Naive B cell (primary cell): ENCODE data around the gene AFAP1L1. TPM values are rescaled to one million over a fixed set of nuclear protein-coding genes. Genes with fewer than 3 reads are reported as not detected.
A peak's percentile ranks its signal among the peaks of the same experiment; 100 is the strongest.

Source experiments
- ATAC-seq, 2 donors: fragments of 150-1000 bp; cut with Tn5 transposase; 2 replicates each; pipeline ENCODE4 v1.10.0; 2021; ENCODE audit warnings: low read depth in 2 of 2, mild to moderate bottlenecking in 2 of 2, moderate library complexity in 2 of 2
- DNase-seq: peaks from one replicate; pipeline ENCODE4 v3.0.0; 2022
- H3K27ac Mint-ChIP-seq, 6 donors: one replicate each; pipeline ENCODE4 v1.8.0; 2020 to 2022; ENCODE audit warnings: mild to moderate bottlenecking in 6 of 6, mixed read lengths in 6 of 6, moderate library complexity in 5 of 6, inconsistent platforms in 2 of 6
- H3K27me3 Mint-ChIP-seq, 3 donors: one replicate each; pipeline ENCODE4 v1.8.0; 2021 to 2022; ENCODE audit warnings: mixed read lengths in 3 of 3, mild to moderate bottlenecking in 1 of 3
- H3K36me3 Mint-ChIP-seq, 2 donors: one replicate each; pipeline ENCODE4 v1.8.0; 2020 to 2022; ENCODE audit warnings: mixed read lengths in 2 of 2, inconsistent platforms in 1 of 2, mild to moderate bottlenecking in 1 of 2
- H3K4me1 Mint-ChIP-seq, 3 donors: one replicate each; pipeline ENCODE4 v1.8.0; 2020 to 2022; ENCODE audit warnings: mixed read lengths in 3 of 3, inconsistent platforms in 1 of 3, mild to moderate bottlenecking in 1 of 3, moderate library complexity in 1 of 3
- H3K4me3 Mint-ChIP-seq, 8 donors: one replicate each; pipeline ENCODE4 v1.8.0; 2020 to 2022; ENCODE audit warnings: mild to moderate bottlenecking in 8 of 8, mixed read lengths in 8 of 8, moderate library complexity in 8 of 8, inconsistent platforms in 2 of 8
- H3K9me3 Mint-ChIP-seq, 7 donors: one replicate each; pipeline ENCODE4 v1.8.0; 2020 to 2022; ENCODE audit warnings: mixed read lengths in 7 of 7, mild to moderate bottlenecking in 5 of 7, inconsistent platforms in 2 of 7, moderate library complexity in 1 of 7
- polyA plus RNA-seq, 6 donors: library from polyadenylated mRNA; unstranded; fragments of 300-500 nt; fragmentation: Illumina TruSeq; gene quantifications; one replicate each; pipeline ENCODE4 v1.2.3, GENCODE V29; 2021; ENCODE audit warnings: low read depth in 6 of 6

Gene AFAP1L1
- polyA plus RNA-seq, 6 donors from 2014 or later = 0.27 to 0.31 TPM; not detected in 4

- Mint-ChIP-seq H3K36me3 (no peaks in the 10 kb centered on the region), H3K4me1 (peaks cover 0 to 3% (median 0%) of the 10 kb centered on the region in 3 donors), H3K9me3 (peaks cover 0 to 9% (median 2%) of the 10 kb centered on the region in 7 donors), H3K27me3 (peaks cover 23 to 37% (median 32%) of the 10 kb centered on the region in 3 donors), H3K4me3 (no peak overlapping the region), H3K27ac (no peak overlapping the region)
- ATAC-seq (no peak), DNase-seq (no peak)
Observed at GRCh38 chr5:149246906-149247305, 24.8 kb upstream of the AFAP1L1 start.

GRCh38 chr5:149247726-149248125 is 23.9 kb upstream of the AFAP1L1 start:
- no peaks in the 10 kb centered on the region for H3K4me1 Mint-ChIP-seq
- peaks cover 17 to 37% (median 32%) of the 10 kb centered on the region in 3 donors for H3K27me3 Mint-ChIP-seq
- H3K27ac Mint-ChIP-seq = no peak overlapping the region

GRCh38 chr5:149251546-149251945 is 20.1 kb upstream of the AFAP1L1 start:
- Mint-ChIP-seq H3K4me1 (no peaks in the 10 kb centered on the region), H3K4me3 (no peak overlapping the region), H3K9me3 (peaks cover 0 to 9% (median 3%) of the 10 kb centered on the region in 7 donors), H3K36me3 (peaks cover 9 to 11% of the 10 kb centered on the region in 2 donors), H3K27ac (peak overlapping the region in 1 of 6 donors; percentile 24), H3K27me3 (peaks cover 31 to 48% (median 40%) of the 10 kb centered on the region in 3 donors)
- DNase-seq (no peak), ATAC-seq (no peak)

More at GRCh38 chr5:149247726-149248125, 23.9 kb upstream of the AFAP1L1 start:
- no peak for ATAC-seq
- no peaks in the 10 kb centered on the region for H3K36me3 Mint-ChIP-seq
- DNase-seq = no peak
- no peak overlapping the region for H3K4me3 Mint-ChIP-seq
- H3K9me3 Mint-ChIP-seq = peaks cover 0 to 9% (median 2%) of the 10 kb centered on the region in 7 donors

GRCh38 chr5:149254506-149254905 is 17.2 kb upstream of the AFAP1L1 start:
- Mint-ChIP-seq H3K36me3 (peaks cover 9 to 11% of the 10 kb centered on the region in 2 donors), H3K4me1 (no peaks in the 10 kb centered on the region), H3K4me3 (no peak overlapping the region), H3K27ac (no peak overlapping the region), H3K27me3 (peaks cover 33 to 43% (median 35%) of the 10 kb centered on the region in 3 donors), H3K9me3 (peaks cover 0 to 7% (median 0%) of the 10 kb centered on the region in 7 donors)
- ATAC-seq (no peak), DNase-seq (no peak)

GRCh38 chr5:149256451-149256850 is 15.2 kb upstream of the AFAP1L1 start:
- no peaks in the 10 kb centered on the region for H3K4me1 Mint-ChIP-seq
- H3K27me3 Mint-ChIP-seq = peaks cover 33 to 54% (median 41%) of the 10 kb centered on the region in 3 donors
- DNase-seq (no peak), ATAC-seq (no peak)
- H3K27ac Mint-ChIP-seq = no peak overlapping the region
- peaks cover 9 to 11% of the 10 kb centered on the region in 2 donors for H3K36me3 Mint-ChIP-seq
- no peak overlapping the region for H3K4me3 Mint-ChIP-seq
- H3K9me3 Mint-ChIP-seq = peaks cover 0 to 7% (median 0%) of the 10 kb centered on the region in 7 donors

GRCh38 chr5:149257131-149257530 is 14.5 kb upstream of the AFAP1L1 start:
- no peak overlapping the region for H3K27ac Mint-ChIP-seq
- ATAC-seq = no peak

GRCh38 chr5:149257889-149258705 is 13.6 kb upstream of the AFAP1L1 start:
- H3K36me3 Mint-ChIP-seq = peaks cover 7 to 11% of the 10 kb centered on the region in 2 donors
- ATAC-seq (no peak), DNase-seq (no peak)

More at GRCh38 chr5:149257131-149257530, 14.5 kb upstream of the AFAP1L1 start:
- Mint-ChIP-seq H3K4me1 (no peaks in the 10 kb centered on the region), H3K9me3 (peaks cover 0 to 7% (median 0%) of the 10 kb centered on the region in 7 donors), H3K36me3 (peaks cover 9 to 11% of the 10 kb centered on the region in 2 donors), H3K4me3 (no peak overlapping the region), H3K27me3 (peaks cover 33 to 60% (median 47%) of the 10 kb centered on the region in 3 donors)
- DNase-seq = no peak

GRCh38 chr5:149260761-149261160 is 10.9 kb upstream of the AFAP1L1 start:
- no peaks in the 10 kb centered on the region for H3K9me3 Mint-ChIP-seq
- ATAC-seq (no peak), DNase-seq (no peak)
- no peaks in the 10 kb centered on the region for H3K36me3 Mint-ChIP-seq
- no peak overlapping the region for H3K27ac Mint-ChIP-seq
- H3K4me1 Mint-ChIP-seq = peaks cover 0 to 5% (median 0%) of the 10 kb centered on the region in 3 donors
- H3K4me3 Mint-ChIP-seq = no peak overlapping the region
- H3K27me3 Mint-ChIP-seq = peaks cover 28 to 49% (median 29%) of the 10 kb centered on the region in 3 donors

More at GRCh38 chr5:149257889-149258705, 13.6 kb upstream of the AFAP1L1 start:
- peaks cover 33 to 64% (median 47%) of the 10 kb centered on the region in 3 donors for H3K27me3 Mint-ChIP-seq
- no peak overlapping the region for H3K4me3 Mint-ChIP-seq
- H3K27ac Mint-ChIP-seq = peak overlapping the region in 1 of 6 donors; percentile 34
- peaks cover 0 to 5% (median 0%) of the 10 kb centered on the region in 7 donors for H3K9me3 Mint-ChIP-seq
- no peaks in the 10 kb centered on the region for H3K4me1 Mint-ChIP-seq

GRCh38 chr5:149261246-149261645 is 10.4 kb upstream of the AFAP1L1 start:
- no peaks in the 10 kb centered on the region for H3K9me3 Mint-ChIP-seq
- peak overlapping the region in 1 of 6 donors; percentile 59 for H3K27ac Mint-ChIP-seq
- ATAC-seq = no peak
- H3K36me3 Mint-ChIP-seq = no peaks in the 10 kb centered on the region
- H3K4me1 Mint-ChIP-seq = peaks cover 0 to 5% (median 0%) of the 10 kb centered on the region in 3 donors
- DNase-seq = no peak
- H3K27me3 Mint-ChIP-seq = peaks cover 26 to 44% (median 28%) of the 10 kb centered on the region in 3 donors
- no peak overlapping the region for H3K4me3 Mint-ChIP-seq

- no peak for ATAC-seq
- peaks cover 0 to 3% (median 2%) of the 10 kb centered on the region in 7 donors for H3K9me3 Mint-ChIP-seq
- H3K27ac Mint-ChIP-seq = no peak overlapping the region
- no peak for DNase-seq
- peaks cover 0 to 3% of the 10 kb centered on the region in 2 donors for H3K36me3 Mint-ChIP-seq
- no peak overlapping the region for H3K4me3 Mint-ChIP-seq
- H3K4me1 Mint-ChIP-seq = peaks cover 0 to 5% (median 0%) of the 10 kb centered on the region in 3 donors
- H3K27me3 Mint-ChIP-seq = peaks cover 26 to 44% (median 28%) of the 10 kb centered on the region in 3 donors
Observed at GRCh38 chr5:149262315-149262714, 9.3 kb upstream of the AFAP1L1 start.

- Mint-ChIP-seq H3K36me3 (peaks cover 14 to 24% of the 10 kb centered on the region in 2 donors), H3K27ac (peak overlapping the region in 1 of 6 donors; percentile 5), H3K27me3 (peaks cover 24 to 40% (median 29%) of the 10 kb centered on the region in 3 donors), H3K9me3 (peaks cover 8 to 23% (median 21%) of the 10 kb centered on the region in 7 donors), H3K4me3 (no peak overlapping the region), H3K4me1 (peaks cover 0 to 5% (median 0%) of the 10 kb centered on the region in 3 donors)
- DNase-seq (no peak), ATAC-seq (peak; percentile 45 to 68)
Observed at GRCh38 chr5:149264439-149265067, 7.1 kb upstream of the AFAP1L1 start.

GRCh38 chr5:149265068-149265465 is 6.6 kb upstream of the AFAP1L1 start:
- no peak for ATAC-seq
- Mint-ChIP-seq H3K27ac (no peak overlapping the region), H3K9me3 (peaks cover 8 to 23% (median 21%) of the 10 kb centered on the region in 7 donors), H3K4me3 (no peak overlapping the region), H3K36me3 (peaks cover 14 to 24% of the 10 kb centered on the region in 2 donors), H3K4me1 (peaks cover 0 to 5% (median 0%) of the 10 kb centered on the region in 3 donors), H3K27me3 (peaks cover 19 to 35% (median 25%) of the 10 kb centered on the region in 3 donors)
- DNase-seq = no peak

GRCh38 chr5:149265597-149265996 is 6.1 kb upstream of the AFAP1L1 start:
- Mint-ChIP-seq H3K4me1 (peaks cover 0 to 5% (median 0%) of the 10 kb centered on the region in 3 donors), H3K36me3 (peaks cover 14 to 24% of the 10 kb centered on the region in 2 donors), H3K9me3 (peaks cover 8 to 23% (median 21%) of the 10 kb centered on the region in 7 donors), H3K27me3 (peaks cover 18 to 29% (median 24%) of the 10 kb centered on the region in 3 donors), H3K4me3 (no peak overlapping the region), H3K27ac (no peak overlapping the region)
- ATAC-seq (no peak), DNase-seq (no peak)
